Erythroblast (primary cell): ENCODE data around the gene SEC14L3.
A peak's percentile ranks its signal among the peaks of the same experiment; 100 is the strongest.

Source experiments
- DNase-seq, 2 experiments: peaks; one replicate each; lab custom pipeline; 2025; lab: John Stamatoyannopoulos, UW
- GATA1 ChIP-seq: IDR thresholded peaks from 2 replicates; pipeline ENCODE4 v1.6.1; 2011; ENCODE audit warnings: low read depth, mild to moderate bottlenecking, control low read depth, low read length, moderate library complexity
- POLR2A ChIP-seq: IDR thresholded peaks from 2 replicates; pipeline ENCODE4 v1.6.1; 2011; ENCODE audit warnings: mild to moderate bottlenecking, low read length

Gene SEC14L3

DNA sequence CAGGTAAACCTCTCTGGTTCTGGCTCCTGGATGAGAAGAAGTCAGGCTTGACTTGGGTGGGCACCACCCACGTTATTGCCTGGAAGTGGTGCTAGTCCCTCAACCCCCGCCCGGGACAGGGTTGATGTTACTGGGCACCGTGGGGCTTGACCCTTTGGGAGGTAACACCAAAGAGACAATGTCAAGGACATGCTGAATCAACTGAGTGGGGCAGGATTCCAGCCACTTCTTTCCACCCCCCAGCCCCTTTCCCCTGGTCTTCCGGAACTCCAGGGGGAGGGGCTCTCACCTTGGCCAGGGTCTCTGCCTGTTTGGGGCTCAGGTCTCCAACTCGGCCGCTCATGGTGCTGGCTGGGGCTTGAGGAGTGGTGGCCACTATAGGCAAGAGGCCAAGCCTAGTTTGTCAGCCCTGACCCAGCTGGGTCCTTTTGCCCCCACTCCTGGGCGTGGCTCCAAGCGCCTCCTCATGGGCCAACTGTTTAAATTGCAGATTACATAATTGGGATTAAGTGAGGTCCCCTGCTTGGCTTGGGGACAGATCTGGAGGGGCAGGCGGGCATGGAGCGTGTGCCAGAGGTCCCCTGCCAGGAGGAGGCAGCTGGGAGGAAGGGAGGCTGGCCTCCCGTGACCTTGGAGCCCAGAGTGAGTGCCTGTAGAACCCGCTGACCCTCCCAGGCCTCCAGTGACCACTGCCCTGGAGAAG is at the start of gene SEC14L3:
TSS of gene SEC14L3 (minus strand) at position 402 of the 703 bp plus-strand sequence. CDS start at position 343, 59 bp downstream.
- peak; percentile 46 to 73 for DNase-seq

DNA sequence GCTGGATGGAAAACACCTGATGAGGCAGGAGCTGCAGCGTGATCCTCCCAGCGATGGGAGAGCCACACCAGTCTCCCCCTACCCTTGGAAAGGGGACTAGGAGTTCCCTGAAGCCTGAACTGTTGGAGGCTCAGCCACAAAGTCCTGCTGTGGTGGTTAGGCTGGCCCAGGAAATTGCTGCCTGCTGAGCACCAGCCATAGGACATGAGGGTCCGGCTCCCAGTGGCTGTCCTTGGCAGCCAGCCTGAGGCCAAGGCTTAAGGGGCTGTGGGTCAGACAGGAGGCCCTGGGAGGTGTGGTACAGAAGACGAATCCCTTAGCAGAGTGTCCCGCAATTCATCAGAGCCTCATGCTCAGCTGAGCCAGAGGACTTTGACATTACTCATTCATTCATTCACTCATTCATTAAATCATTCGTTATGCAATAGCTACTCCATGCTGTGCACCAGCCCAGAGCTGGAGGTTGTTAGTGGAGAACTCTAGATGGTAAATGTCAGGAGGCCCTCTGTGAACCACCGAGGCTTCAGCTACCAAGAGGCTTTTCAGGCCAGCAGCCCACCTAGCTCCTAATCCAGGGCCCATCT is 48.1 kb upstream of the SEC14L3 start:
- no peak for DNase-seq
- no peak for TF ChIP-seq POLR2A
- no peak for TF ChIP-seq GATA1

More for the DNA sequence above, at the start of gene SEC14L3:
- no peak for TF ChIP-seq GATA1
- no peak for TF ChIP-seq POLR2A

DNA sequence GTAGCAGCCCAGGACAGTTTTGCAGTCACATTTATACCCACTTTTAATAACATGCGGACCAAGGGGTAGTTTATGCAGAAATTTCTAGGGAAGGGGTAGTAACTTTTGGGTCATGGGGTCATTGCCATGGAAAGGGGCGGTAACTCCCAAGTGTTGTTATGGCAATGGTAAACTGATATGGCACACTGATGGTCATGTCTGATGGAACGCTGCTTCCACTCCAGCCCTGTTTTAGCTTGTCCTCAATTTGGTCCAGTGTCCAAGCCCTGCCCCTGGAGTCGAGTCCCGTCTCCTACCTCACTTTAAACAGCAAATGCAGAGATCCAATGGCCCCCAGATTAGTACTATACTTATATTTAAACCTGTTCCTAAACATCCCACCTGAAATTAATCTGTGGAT is 44.9 kb upstream of the SEC14L3 start:
- no peak for DNase-seq
- no peak for TF ChIP-seq POLR2A
- no peak for TF ChIP-seq GATA1

DNA sequence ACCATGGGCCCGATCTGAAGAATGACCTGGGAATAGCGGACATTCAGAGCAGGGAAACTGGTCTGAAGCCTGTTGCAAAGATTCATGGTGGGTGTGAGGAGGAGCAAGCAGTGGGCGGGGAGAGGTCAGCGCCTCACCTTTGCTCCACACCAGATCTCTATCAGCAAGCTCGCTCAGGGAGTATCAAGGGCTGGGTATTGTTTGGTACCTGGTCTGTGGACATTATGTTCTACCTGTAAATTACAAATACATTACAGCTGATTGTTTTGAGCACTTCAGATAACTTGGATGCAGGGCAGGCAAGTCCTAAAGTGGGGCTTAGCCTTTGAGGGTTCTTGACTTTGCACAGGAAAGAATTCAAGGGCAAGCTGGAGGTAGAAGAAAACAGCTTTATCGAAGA is 44.5 kb upstream of the SEC14L3 start:
- DNase-seq, result no peak
- TF ChIP-seq GATA1 (no peak), POLR2A (no peak)

DNA sequence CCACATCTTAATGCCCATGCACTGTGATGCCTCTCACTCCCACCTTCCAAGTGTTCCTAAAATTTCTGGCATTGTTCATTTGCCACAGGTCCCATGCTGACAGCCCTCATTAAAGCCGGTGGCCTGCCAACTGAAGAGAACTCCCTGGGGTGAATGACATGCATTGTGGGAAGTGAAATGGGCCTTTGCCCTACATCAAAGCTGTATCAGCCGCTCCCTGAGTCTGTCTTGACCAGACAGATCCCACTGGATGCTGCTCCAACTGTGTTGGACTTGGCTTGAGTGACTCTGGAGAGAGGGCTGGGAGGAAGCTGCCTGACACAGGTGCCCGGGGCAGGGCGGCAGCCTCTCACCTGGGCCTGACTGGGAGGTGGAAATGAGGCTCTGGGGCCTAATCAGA is 42.4 kb upstream of the SEC14L3 start:
- DNase-seq, result no peak
- TF ChIP-seq POLR2A (no peak), GATA1 (no peak)

DNA sequence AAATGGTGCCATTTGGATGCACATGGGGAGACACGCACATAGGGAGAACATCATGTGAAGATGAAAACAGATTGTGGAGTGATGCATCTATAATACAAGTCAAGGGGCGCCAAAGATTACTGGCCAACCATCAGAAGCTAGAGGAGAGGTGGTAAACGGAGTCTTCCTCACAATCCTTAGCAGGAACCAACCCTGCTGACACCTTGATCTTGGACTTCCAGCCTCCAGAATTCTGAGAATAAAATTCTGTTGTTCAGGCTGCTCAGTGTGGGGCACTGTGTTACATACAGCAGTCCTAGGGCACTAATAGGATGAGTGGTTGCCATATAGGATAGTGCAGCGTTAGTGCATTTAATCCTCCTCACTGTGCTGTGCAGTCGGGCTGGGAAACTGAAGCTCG is 41.6 kb upstream of the SEC14L3 start:
- no peak for TF ChIP-seq GATA1
- no peak for TF ChIP-seq POLR2A

DNA sequence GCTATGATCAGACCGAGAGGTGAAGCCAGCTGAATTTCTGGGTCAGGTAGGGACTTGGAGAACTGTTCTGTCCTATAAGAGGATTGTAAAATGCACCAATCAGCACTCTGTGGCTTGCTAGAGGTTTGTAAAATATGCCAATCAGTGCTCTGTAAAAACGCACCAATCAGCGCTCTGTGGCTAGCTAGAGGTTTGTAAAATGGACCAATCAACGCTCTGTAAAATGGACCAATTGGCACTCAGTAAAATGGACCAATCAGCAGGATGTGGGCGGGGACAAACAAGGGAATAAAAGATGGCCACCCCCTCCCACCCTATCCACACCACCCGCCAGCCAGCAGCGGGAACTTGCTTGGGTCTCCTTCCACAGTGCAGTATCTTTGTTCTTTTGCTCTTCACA is 40.1 kb upstream of the SEC14L3 start:
- peak; percentile 15 to 49 for DNase-seq
- no peak for TF ChIP-seq GATA1
- TF ChIP-seq POLR2A, result no peak

More for the DNA sequence above, 41.6 kb upstream of the SEC14L3 start:
- DNase-seq, result no peak

DNA sequence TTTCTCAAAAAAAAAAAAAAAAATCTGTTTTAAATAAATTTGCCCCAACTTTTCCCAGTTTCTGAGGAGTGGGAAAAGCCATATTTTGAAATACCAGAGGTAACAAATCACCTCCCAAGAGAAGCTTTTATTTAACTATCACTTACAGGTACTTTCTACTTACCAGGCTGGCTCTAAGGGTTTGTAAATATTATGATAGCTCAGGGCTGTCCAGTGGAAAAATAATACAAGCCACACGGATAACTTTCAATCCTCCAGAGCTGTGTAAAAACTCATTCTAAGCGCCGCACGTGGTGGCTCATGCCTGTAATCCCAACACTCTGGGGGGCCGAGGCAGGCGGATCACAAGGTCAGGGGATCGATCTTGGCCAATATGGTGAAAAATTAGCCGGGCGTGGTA is 39.3 kb upstream of the SEC14L3 start:
- DNase-seq, result no peak
- TF ChIP-seq POLR2A (no peak), GATA1 (no peak)

DNA sequence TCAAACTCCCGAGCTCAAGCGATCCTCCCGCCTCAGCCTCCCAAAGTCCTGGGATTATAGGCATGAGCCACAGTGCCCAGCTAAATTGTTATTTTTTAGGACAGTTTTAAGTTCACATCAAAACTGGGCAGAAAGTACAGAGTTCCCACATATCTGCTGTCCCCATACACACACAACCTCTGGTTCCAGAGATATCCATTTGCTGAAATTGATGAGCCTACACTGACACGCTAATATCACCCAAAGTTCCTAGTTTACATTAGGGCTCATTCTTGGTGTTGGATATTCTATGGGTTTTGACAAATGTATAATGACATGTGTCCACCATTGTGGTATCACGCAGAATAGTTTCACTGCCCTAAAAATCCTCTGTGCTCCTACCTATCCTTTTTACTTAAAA is 36.4 kb upstream of the SEC14L3 start:
- TF ChIP-seq GATA1 (no peak), POLR2A (no peak)
- DNase-seq, result peak; percentile 61 to 82

DNA sequence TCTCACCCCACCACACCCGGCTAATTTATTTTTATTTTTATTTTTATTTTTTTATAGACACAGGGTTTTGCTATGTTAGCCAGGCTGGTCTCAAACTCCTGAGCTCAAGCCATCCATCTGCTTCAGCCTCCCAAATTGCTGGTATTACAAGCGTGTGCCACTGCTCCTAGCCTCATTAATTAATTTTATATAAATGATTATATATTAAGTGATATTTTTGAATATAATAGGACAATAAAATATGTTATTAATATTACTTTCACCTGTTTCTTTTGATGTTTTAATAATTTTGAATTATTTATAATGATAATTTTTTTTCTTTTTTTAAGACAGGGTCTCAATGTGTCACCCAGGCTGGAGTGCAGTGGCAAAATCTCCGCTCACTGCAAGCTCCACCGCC is 35.9 kb upstream of the SEC14L3 start:
- TF ChIP-seq GATA1 (no peak), POLR2A (no peak)
- no peak for DNase-seq

DNA sequence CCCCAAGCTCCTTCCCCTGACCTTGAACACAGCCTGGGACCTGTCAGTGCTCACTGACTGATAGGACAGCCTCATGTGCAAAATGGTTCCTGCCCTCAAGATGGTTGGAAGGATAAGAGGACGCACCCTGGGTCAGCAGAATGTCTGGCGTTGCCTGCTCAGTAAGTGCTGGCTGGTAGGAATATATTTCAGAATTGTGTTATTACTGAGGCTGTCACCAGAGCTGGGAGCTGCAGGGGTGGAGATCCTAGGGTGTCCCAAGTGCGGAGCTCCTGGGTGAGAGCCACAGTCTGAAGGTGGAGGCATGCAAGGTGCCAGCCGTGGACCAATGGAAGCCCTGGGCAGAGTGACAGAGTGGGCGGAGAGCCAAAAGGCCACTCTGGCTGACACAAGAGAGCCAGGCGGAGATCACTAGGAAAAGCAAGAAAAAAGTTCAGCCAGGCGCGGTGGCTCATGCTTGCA is 34.7 kb upstream of the SEC14L3 start:
- TF ChIP-seq GATA1 (peak; percentile 88), POLR2A (peak; percentile 51)

DNA sequence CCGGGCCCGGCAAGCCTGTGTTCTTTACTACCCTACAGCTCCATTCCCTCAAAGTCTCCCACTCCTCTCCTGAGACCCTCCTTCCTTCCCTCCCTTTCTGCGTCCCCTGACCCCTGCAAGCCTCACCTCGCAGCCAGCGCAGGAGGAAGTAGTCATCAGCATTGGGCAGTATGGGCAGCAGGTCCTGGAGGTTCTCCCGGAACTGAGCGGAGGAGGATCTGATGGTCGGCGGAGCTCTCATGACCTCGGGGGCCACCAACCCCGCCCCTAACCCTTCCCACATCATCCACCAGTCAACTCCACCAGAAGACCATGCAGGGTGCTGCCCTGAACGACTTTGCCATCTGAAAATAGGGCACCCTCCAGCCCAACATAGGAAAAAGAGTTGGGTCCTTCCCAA is 31.7 kb upstream of the SEC14L3 start:
- no peak for DNase-seq
- TF ChIP-seq GATA1 (no peak), POLR2A (no peak)

More for the DNA sequence above, 34.7 kb upstream of the SEC14L3 start:
- DNase-seq, result peak; percentile 93 to 99

DNA sequence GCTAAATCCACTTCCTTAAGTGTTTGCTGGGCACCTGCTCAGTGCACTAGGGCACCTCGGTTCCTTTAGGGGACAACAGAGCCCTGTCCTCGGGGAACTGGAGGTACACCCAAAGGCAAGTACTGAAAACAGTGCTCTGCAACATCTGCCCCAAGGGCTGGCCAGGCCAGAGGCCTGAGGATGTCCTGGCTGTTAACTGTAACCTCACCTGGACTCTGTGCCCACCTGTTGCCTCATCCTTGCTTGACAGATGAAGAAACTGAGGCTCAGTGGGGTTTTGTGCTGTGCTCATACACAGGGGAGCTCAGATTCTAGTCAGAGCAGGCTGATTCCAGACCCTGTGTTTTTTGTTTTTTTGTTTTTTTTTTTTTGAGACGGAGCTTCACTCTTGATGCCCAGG is 31.1 kb upstream of the SEC14L3 start:
- no peak for DNase-seq
- no peak for TF ChIP-seq GATA1
- no peak for TF ChIP-seq POLR2A

DNA sequence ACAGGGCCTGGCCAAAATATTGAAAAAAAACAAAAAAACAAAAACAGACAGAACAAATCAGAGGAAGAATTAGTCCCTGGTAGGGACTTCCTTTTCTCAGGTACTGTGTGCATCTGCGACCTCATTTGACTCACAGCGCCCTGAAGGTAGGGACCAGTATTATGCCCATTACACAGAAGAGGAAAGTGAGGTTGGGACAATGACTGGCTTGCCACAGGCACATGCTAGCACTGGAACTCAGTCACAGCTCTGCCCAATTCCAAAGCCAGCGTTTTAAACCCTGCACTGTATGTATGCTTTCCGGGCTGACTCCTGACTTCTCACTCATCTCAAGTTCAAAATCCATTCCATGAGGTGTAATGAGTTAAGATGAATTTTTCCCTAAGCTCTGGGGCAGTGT is 30.3 kb upstream of the SEC14L3 start:
- no peak for DNase-seq

DNA sequence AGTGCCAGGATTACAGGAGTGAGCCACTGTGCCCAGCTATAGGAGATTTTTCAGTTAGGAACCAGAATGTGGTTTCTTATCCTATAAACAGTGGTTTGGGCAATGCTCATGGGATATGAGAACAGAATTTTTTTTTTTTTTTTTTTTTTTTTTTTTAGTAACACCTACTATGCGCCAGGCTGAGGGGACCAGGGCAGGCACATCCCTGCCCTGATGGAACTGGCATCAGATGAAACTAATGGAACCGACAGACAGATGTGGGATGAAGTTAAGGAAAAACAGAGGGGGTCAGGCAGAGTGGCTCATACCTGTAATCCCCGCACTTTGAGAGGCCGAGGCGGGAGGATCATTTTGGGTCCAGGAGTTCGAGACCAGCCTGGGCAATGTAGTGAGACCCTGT is 28.8 kb upstream of the SEC14L3 start:
- TF ChIP-seq POLR2A, result no peak
- TF ChIP-seq GATA1, result no peak
- no peak for DNase-seq

More for the DNA sequence above, 30.3 kb upstream of the SEC14L3 start:
- TF ChIP-seq GATA1, result no peak
- TF ChIP-seq POLR2A, result no peak
